RWPE1 (cell line): ENCODE results near the gene TRMT44.
"Not testable (repeated sequence)": the region's sequence is repeated elsewhere in the genome, so short reads cannot be mapped to it uniquely, and the experiment has no call there.

Source experiments
- CTCF ChIA-PET: fragments of 350-600 bp; sonication (Branson Sonifier 250); formaldehyde crosslinking; extraction: SDS; loops from one replicate; lab custom pipeline; 2021; lab: Yijun Ruan, JAX
- POLR2A ChIA-PET: fragments of 400-600 bp; formaldehyde crosslinking; extraction: SDS; loops from one replicate; lab custom pipeline; 2020; ENCODE audit warnings: antibody characterized with exemption; ENCODE audit not compliant: low non-redundant PET; lab: Yijun Ruan, JAX
- DNase-seq: peaks from one replicate; pipeline ENCODE4 v3.0.0; 2012; ENCODE audit warnings: low spot score
- H3K27ac ChIP-seq: fragments of 450-650 bp; 2 replicates; pipeline ENCODE4 v1.5.1; 2017
- TF ChIP-seq, protein P1 (sequence below): fragments of 450-650 bp; conservative IDR thresholded peaks from 2 replicates; pipeline ENCODE4 v1.5.1; 2017; ENCODE audit warnings: low read depth, mild to moderate bottlenecking

TRMT44 gene

DNA sequence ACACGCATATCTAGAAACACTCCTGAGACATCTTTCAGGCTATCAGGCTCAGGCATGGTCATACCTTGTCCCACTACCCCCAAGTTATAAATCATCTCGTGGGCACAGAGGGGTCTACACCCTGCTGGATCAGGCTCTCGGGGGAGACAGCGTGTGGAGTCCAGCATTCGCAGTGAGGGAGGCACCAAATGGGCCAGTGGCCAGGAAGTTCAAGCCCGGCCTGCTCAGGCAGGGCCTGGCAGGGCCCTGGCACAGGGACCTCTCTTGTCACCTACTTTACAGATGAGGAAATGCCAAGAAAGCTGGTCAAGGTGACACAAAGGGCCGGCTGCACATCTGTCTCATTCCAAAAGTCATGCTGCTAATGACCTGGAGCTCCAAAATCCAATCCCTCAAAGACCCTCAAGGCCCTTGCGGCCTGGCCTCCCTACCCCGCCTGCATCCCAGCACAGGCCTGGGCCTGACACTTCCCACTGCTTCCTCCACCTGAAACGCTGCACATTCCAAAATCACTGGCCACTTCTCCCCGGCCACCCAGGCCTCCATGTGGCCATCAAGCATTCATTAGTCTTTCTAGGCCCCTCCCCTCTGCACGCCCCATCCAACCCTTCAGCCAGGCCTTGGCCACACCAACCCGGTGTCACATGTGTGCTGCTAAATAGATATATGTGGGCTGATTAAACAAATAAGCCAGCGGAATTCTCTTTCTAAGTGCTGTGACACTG lies 35.6 kb upstream of the TRMT44 start:
- TF ChIP-seq, protein P1, sequence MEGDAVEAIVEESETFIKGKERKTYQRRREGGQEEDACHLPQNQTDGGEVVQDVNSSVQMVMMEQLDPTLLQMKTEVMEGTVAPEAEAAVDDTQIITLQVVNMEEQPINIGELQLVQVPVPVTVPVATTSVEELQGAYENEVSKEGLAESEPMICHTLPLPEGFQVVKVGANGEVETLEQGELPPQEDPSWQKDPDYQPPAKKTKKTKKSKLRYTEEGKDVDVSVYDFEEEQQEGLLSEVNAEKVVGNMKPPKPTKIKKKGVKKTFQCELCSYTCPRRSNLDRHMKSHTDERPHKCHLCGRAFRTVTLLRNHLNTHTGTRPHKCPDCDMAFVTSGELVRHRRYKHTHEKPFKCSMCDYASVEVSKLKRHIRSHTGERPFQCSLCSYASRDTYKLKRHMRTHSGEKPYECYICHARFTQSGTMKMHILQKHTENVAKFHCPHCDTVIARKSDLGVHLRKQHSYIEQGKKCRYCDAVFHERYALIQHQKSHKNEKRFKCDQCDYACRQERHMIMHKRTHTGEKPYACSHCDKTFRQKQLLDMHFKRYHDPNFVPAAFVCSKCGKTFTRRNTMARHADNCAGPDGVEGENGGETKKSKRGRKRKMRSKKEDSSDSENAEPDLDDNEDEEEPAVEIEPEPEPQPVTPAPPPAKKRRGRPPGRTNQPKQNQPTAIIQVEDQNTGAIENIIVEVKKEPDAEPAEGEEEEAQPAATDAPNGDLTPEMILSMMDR, result no peak
- CTCF ChIA-PET, result interaction anchor here (1.2 to 2.3 kb wide), 2 partner anchors 162 to 163 kb away, joined by 7 to 16 read pairs; no protein-coding TSS in a partner anchor
- POLR2A ChIA-PET, result no interaction called here
- DNase-seq, result no peak
- H3K27ac ChIP-seq, result 0 out of 2 replicates have a peak overlapping the region, but pooled peaks have one; percentile 1

DNA sequence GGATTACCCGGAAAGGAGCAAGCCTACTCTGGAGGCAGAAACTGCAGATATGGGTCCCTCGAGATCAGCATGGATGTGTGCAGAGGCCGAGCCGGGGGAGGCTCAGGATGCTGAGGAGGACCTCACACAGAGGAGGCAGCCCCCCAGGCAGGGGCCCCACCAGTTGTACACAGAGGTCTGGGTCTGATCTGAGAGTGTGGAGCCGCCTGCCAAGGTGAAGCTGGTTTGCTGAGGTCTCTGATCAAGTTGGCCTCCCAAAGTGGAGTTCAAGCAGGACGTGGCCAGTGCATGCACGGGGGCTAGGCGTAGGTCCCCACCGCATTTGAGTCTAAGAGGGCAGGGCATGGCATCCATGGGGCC lies 35.1 kb upstream of the TRMT44 start:
- CTCF ChIA-PET, result interaction anchor here (0.6 to 1.2 kb wide), 2 partner anchors 163 to 190 kb away, joined by 3 to 7 read pairs; no protein-coding TSS in a partner anchor
- no peak for DNase-seq
- no peak overlapping the region for H3K27ac ChIP-seq
- POLR2A ChIA-PET, result no interaction called here
- TF ChIP-seq, protein P1, result no peak

DNA sequence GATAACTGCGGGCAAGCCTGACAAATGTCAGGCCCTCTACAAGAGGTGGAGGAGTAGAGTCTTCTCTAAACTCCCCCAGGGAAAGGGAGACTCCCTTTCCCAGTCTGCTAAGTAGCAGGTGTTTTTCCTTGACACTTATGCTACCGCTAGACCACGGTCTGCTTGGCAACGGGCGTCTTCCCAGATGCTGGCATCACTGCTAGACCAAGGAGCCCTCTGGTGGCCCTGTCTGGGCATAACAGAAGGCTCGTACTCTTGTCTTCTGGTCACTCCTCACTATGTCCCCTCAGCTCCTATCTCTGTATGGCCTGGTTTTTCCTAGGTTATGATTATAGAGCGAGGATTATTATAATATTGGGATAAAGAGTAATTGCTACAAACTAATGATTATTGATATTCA lies 33.7 kb upstream of the TRMT44 start:
- TF ChIP-seq, protein P1, result peak; percentile 52
- DNase-seq, H3K27ac ChIP-seq, POLR2A ChIA-PET: not testable (repeated sequence)
- CTCF ChIA-PET, result interaction anchor here (1.1 kb wide), 1 partner anchor 31 kb away, joined by 4 read pairs; no protein-coding TSS in a partner anchor

DNA sequence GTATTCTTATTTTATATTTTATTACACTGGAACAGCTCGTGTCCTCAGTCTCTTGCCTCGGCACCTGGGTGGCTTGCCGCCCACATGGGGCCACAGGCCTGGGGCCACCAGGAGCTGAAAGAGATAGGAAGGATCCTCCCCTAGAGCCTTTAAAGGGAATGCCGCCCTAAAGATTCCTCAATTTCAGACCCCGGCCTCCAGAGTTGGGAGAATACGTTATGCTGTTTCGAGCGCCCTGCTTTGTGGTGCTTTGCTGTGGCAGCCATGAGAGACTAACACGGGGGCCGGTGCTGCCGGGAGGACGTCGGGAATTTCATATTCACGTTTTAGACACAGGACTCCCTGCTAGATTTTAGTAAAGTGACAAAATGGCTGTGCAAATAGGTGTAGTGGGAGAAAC lies 33.3 kb upstream of the TRMT44 start:
- TF ChIP-seq, protein P1, result no peak
- no peak for DNase-seq
- ChIA-PET CTCF (interaction anchor here (1.0 to 1.1 kb wide), 2 partner anchors 32 to 140 kb away, joined by 4 to 6 read pairs; no protein-coding TSS in a partner anchor), POLR2A (no interaction called here)
- H3K27ac ChIP-seq, result no peak overlapping the region

DNA sequence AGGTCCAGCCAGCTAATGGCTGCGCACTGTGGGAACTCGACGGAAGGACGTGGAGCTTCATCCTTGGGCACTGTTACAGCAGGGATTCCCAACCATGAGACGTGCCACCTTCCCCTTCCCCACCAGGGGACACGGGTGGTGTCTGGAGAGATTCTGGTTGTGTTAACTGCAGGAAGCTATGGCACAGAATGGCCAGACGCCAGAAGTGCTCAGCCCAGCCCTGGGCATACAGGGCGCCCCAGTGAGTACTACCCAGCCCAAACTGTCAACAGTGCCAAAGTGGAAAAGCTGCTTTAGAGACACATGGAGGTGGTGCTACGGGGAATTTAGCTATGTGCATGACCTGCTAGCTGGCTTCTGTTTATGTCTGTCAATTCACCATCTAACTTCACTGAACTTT lies 32.8 kb upstream of the TRMT44 start:
- no peak for DNase-seq
- H3K27ac ChIP-seq, result no peak overlapping the region
- TF ChIP-seq, protein P1, result no peak
- POLR2A ChIA-PET, result no interaction called here
- CTCF ChIA-PET, result interaction anchor here (1.0 to 1.1 kb wide), 2 partner anchors 32 to 140 kb away, joined by 4 to 6 read pairs; no protein-coding TSS in a partner anchor

DNA sequence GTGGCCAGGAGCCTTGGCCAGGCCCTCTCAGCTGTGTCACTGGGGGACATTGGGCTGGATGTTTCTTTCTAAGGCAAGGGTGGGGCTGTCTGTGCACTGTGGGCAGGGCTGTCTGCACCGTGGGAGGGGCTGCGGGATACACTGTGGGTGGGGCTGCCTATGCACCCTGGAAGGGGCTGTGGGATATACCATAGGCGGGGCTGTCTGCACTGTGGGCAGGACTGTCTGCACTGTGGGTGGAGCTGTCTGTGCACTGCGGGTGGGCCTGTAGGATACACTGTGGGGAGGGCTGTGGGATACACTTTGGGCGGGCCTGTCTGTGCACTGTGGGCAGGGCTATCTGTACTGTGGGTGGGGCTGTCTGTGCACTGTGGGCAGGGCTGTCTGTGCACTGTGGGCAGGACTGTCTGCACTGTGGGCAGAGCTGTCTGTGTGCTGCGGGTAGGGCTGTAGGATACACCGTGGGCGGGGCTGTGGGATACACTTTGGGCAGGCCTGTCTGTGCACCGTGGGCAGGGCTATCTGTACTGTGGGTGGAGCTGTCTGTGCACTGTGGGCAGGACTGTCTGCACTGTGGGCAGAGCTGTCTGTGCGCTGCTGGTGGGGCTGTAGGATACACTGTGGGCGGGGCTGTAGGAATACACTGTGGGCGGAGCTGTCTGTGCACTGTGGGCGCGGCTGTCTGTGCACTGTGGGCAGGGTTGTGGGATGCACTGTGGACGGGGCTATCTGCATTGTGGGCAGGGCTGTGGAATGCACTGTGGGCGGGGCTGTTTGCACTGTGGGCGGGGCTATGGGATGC lies 31.1 kb upstream of the TRMT44 start:
- TF ChIP-seq, protein P1, result no peak
- H3K27ac ChIP-seq, result peak overlapping the region; percentile 57
- DNase-seq, result no peak
- ChIA-PET POLR2A (no interaction called here), CTCF (interaction anchor here (0.5 to 1.0 kb wide), 2 partner anchors 167 to 1745 kb away, joined by 3 to 4 read pairs; no protein-coding TSS in a partner anchor)
